OCI-LY1 (cell line): ENCODE data around the gene DCAF7.

Experiments used
- CTCF ChIP-seq: fragments of 200-600 bp; sonication (generic), shearing (Covaris generic); IDR thresholded peaks from 2 replicates; pipeline ENCODE4 v1.5.1; 2017; ENCODE audit warnings: mild to moderate bottlenecking, antibody characterized with exemption, low read length, moderate library complexity, mixed read lengths
- EZH2 ChIP-seq: fragments of 200-600 bp; sonication (generic), shearing (Covaris generic); IDR thresholded peaks from 2 replicates; pipeline ENCODE4 v1.8.0; 2017; ENCODE audit warnings: borderline replicate concordance, mixed run types, mild to moderate bottlenecking, antibody characterized with exemption, low read length, moderate library complexity, mixed read lengths

DNA sequence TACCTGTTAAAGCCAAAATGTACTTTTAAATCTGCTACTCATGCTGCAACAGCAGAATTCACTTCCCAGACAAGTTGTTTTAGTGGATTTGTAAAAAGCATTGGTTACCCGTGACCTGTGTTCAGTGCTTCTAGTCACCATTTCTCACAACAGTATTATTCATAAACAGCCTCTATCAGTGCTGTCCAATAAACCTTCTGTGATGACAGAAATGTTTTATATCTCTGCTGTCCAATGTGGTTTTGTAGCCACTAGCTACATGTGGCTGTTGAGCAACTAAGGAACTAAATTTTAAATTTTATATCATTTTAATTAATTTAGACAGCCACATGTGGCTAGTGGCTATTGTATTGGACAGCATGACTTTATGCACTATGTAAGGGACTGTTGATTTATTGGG lies 84.5 kb downstream of the DCAF7 start:
- TF ChIP-seq CTCF: no peak
- TF ChIP-seq EZH2: no peak
